Tibial artery (tissue), 4 donors: Measurements from ENCODE around the gene CYP4F22.

Source experiments
- DNase-seq, 2 donors: peaks; one replicate each; pipeline ENCODE4 v3.0.0-alpha.2; 2019
- H3K27ac ChIP-seq, 2 donors: fragments of 200-600 bp; sonication (generic) in 1 of 2; 1 replicate in 1 of 2; 2 replicates in 1 of 2; pipeline ENCODE4 v1.5.1; 2018 to 2019; ENCODE audit warnings: mild to moderate bottlenecking in 1 of 2
- H3K27me3 ChIP-seq, 2 donors: fragments of 200-600 bp; sonication (generic) in 1 of 2; one replicate each; pipeline versions ENCODE4 v1.5.1 to v1.6.0; 2016 to 2019
- H3K36me3 ChIP-seq, 3 donors: fragments of 200-600 bp; sonication (generic) in 2 of 3; one replicate each; pipeline ENCODE4 v1.5.1; 2016 to 2019; ENCODE audit warnings: mild to moderate bottlenecking in 2 of 3
- H3K4me1 ChIP-seq, 4 donors: fragments of 200-600 bp; sonication (generic) in 2 of 4; 1 replicate in 3 of 4; 2 replicates in 1 of 4; pipeline ENCODE4 v1.5.1; 2016 to 2019
- H3K4me3 ChIP-seq, 2 donors: fragments of 200-600 bp; sonication (generic) in 1 of 2; 1 replicate in 1 of 2; 2 replicates in 1 of 2; pipeline ENCODE4 v1.5.1; 2018 to 2019; ENCODE audit warnings: mild to moderate bottlenecking in 2 of 2
- H3K9me3 ChIP-seq, 3 donors: fragments of 200-600 bp; sonication (generic) in 1 of 3; one replicate each; pipeline ENCODE4 v1.5.1; 2016 to 2019
- intact Hi-C: fragments of 100-400 bp; cut with DNase I; formaldehyde crosslinking; loops from one replicate; pipeline ENCODE4 v1.15.0; 2023; ENCODE audit warnings: low total_unique reads
- TF ChIP-seq, protein P1 (sequence below), 2 experiments: fragments of 200-600 bp in 1 of 2; fragments of 450-650 bp in 1 of 2; IDR thresholded peaks; one replicate each; pipeline ENCODE4 v1.5.1; 2017 to 2019; ENCODE audit warnings: antibody characterized with exemption in 2 of 2, mild to moderate bottlenecking in 1 of 2, moderate library complexity in 1 of 2

The CYP4F22 gene

DNA sequence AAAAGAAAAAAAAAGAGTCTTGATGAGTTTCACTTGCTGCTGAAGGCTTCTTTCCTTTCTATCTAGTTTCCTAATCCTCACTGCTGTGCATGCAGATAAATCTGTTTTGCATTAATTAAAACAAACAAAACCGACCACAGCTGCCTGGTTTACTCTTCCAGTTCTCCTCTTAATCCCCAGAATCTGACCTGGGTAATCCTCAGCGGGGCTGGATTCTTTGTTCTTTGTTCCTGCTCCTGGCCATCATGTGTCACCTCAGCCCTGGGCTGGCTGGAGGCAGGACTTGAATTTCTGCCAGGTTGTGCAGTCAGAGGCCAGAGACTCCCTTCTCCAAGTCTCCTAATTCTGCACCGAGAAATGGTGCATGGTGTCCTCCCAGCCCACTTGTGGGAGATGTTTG, 54.5 kb downstream of the CYP4F22 start:
- H3K27me3 ChIP-seq = peaks cover 0 to 36% of the 10 kb centered on the region in 2 donors
- no peak for DNase-seq
- no peak overlapping the region for H3K4me3 ChIP-seq
- intact Hi-C loops = loop anchor here (5.0 kb wide), 1 partner anchor 476 kb away; no protein-coding TSS in a partner anchor
- H3K9me3 ChIP-seq = no peaks in the 10 kb centered on the region
- H3K36me3 ChIP-seq = no peaks in the 10 kb centered on the region
- H3K4me1 ChIP-seq = peaks cover 0 to 5% (median 0%) of the 10 kb centered on the region in 4 donors
- TF ChIP-seq, protein P1, sequence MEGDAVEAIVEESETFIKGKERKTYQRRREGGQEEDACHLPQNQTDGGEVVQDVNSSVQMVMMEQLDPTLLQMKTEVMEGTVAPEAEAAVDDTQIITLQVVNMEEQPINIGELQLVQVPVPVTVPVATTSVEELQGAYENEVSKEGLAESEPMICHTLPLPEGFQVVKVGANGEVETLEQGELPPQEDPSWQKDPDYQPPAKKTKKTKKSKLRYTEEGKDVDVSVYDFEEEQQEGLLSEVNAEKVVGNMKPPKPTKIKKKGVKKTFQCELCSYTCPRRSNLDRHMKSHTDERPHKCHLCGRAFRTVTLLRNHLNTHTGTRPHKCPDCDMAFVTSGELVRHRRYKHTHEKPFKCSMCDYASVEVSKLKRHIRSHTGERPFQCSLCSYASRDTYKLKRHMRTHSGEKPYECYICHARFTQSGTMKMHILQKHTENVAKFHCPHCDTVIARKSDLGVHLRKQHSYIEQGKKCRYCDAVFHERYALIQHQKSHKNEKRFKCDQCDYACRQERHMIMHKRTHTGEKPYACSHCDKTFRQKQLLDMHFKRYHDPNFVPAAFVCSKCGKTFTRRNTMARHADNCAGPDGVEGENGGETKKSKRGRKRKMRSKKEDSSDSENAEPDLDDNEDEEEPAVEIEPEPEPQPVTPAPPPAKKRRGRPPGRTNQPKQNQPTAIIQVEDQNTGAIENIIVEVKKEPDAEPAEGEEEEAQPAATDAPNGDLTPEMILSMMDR (IDR thresholded peaks at IDR 0.05) = no peak
- H3K27ac ChIP-seq = no peak overlapping the region

DNA sequence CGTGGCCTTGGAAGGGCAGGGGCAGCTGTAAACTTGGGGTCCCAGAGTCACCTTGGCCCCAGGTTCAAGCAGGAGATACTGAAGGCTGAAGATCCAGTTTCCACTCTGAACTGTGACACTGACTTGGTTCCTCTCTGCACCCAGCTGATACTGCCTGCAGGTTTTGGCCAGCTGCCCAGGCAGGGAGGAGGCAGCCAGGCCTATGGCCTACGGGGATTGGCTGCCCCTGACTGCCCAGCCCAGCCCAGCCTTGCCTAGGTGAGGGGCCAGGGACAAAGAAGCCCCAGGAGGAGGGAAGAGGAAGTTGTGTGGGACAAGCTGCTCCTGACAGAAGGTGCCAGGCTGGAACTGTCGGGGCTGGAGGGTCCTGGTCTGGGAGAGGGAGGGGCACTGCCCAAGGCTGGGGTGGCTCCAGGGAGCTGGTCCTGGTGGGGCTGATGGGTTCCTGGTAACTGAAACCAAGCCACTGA, 55.0 kb downstream of the CYP4F22 start:
- TF ChIP-seq, protein P1 (IDR thresholded peaks at IDR 0.05) = no peak
- H3K27ac ChIP-seq = no peak overlapping the region
- H3K36me3 ChIP-seq = no peaks in the 10 kb centered on the region
- peaks cover 0 to 38% of the 10 kb centered on the region in 2 donors for H3K27me3 ChIP-seq
- intact Hi-C loops = loop anchor here (5.0 kb wide), 1 partner anchor 476 kb away; no protein-coding TSS in a partner anchor
- peaks cover 0 to 5% (median 0%) of the 10 kb centered on the region in 4 donors for H3K4me1 ChIP-seq
- H3K4me3 ChIP-seq = no peak overlapping the region
- no peak for DNase-seq
- no peaks in the 10 kb centered on the region for H3K9me3 ChIP-seq

DNA sequence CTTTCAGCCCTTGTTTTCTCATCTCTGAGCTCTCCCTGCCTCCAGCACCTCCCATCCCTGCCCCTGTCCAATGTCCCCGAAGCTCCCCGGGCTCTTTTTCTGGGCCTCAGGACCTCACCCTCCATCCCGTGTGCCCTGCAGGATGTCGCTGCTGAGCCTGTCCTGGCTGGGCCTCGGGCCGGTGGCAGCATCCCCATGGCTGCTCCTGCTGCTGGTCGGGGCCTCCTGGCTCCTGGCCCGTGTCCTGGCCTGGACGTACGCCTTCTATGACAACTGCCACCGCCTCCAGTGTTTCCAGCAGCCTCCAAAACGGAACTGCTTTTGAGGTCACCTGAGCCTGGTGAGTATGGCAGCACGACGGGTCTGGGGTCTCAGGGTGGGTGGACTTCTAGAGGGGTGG, 55.6 kb downstream of the CYP4F22 start:
- peaks cover 0 to 42% of the 10 kb centered on the region in 2 donors for H3K27me3 ChIP-seq
- H3K27ac ChIP-seq = no peak overlapping the region
- no peaks in the 10 kb centered on the region for H3K9me3 ChIP-seq
- no peak overlapping the region for H3K4me3 ChIP-seq
- TF ChIP-seq, protein P1 (IDR thresholded peaks at IDR 0.05) = no peak
- H3K36me3 ChIP-seq = no peaks in the 10 kb centered on the region
- DNase-seq = no peak
- intact Hi-C loops = loop anchor here (5.0 kb wide), 1 partner anchor 477 kb away; no protein-coding TSS in a partner anchor
- peaks cover 0 to 5% (median 0%) of the 10 kb centered on the region in 4 donors for H3K4me1 ChIP-seq

DNA sequence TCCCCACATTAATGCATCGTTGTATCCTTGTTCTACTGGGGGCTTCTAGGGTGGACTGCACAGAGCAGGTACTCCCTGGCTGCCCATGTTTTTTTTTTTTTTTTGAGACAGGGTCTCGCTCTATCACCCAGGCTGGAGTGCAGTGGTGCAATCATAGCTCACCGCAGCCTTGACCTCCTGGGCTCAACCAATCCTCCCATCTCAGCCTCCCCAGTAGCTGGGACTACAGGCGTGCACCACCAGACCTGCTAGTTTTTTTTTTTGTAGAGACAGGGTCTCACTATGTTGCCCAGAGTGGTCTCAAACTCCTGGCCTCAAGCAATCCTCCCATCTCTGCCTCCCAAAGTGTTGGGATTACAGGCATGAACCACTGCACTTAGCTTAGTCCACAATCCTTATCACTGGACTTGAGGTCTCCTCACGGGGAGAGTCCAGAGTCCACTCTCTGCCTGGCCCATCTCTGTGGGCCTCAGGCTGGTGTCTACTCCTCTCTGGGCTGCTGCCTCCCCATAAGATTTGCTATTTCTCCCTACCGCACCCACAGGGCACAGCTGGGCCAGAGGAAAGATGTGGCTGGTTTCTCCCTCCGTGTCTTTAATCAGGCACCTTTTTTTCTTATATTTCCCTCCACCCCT, 56.3 kb downstream of the CYP4F22 start:
- no peak overlapping the region for H3K27ac ChIP-seq
- no peaks in the 10 kb centered on the region for H3K36me3 ChIP-seq
- TF ChIP-seq, protein P1 (IDR thresholded peaks at IDR 0.05) = no peak
- no peak overlapping the region for H3K4me3 ChIP-seq
- intact Hi-C loops = loop anchor here (5.0 kb wide), 1 partner anchor 477 kb away; no protein-coding TSS in a partner anchor
- peaks cover 0 to 5% (median 0%) of the 10 kb centered on the region in 4 donors for H3K4me1 ChIP-seq
- H3K27me3 ChIP-seq = peaks cover 0 to 47% of the 10 kb centered on the region in 2 donors
- DNase-seq = no peak
- H3K9me3 ChIP-seq = no peaks in the 10 kb centered on the region

DNA sequence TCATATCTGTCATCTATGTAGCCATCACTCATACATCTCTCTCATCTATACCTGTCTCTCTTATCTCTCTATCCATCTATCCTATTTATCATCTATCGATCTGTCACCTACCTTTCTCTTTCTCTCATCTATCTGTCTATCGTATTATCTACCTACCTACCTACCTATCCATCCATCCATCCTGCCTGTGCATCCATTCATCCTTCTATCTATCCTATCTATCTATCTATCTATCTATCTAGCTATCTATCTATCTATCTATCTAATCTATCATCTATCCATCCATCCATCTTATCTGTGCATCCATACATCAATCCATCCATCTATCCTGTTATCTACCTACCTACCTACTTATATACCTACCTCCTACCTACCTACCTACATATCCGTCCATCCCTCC, 62.1 kb downstream of the CYP4F22 start:
- intact Hi-C loops = no loop called here
- no peaks in the 10 kb centered on the region for H3K4me1 ChIP-seq
- DNase-seq = no peak
- no peak overlapping the region for H3K4me3 ChIP-seq
- H3K9me3 ChIP-seq = no peaks in the 10 kb centered on the region
- peaks cover 0 to 32% of the 10 kb centered on the region in 2 donors for H3K27me3 ChIP-seq
- H3K36me3 ChIP-seq = no peaks in the 10 kb centered on the region
- TF ChIP-seq, protein P1 (IDR thresholded peaks at IDR 0.05) = no peak
- no peak overlapping the region for H3K27ac ChIP-seq
